GM21529 (cell line): ENCODE measurements around the gene DYNLT2.
"Not testable (repeated sequence)": the region's sequence is repeated elsewhere in the genome, so short reads cannot be mapped to it uniquely, and the experiment has no call there.

Experiments used
- ATAC-seq: cut with Tn5 transposase; IDR thresholded peaks from one replicate; pipeline ENCODE4 v1.9.1; 2021; ENCODE audit not compliant: unreplicated experiment

DYNLT2 gene

DNA sequence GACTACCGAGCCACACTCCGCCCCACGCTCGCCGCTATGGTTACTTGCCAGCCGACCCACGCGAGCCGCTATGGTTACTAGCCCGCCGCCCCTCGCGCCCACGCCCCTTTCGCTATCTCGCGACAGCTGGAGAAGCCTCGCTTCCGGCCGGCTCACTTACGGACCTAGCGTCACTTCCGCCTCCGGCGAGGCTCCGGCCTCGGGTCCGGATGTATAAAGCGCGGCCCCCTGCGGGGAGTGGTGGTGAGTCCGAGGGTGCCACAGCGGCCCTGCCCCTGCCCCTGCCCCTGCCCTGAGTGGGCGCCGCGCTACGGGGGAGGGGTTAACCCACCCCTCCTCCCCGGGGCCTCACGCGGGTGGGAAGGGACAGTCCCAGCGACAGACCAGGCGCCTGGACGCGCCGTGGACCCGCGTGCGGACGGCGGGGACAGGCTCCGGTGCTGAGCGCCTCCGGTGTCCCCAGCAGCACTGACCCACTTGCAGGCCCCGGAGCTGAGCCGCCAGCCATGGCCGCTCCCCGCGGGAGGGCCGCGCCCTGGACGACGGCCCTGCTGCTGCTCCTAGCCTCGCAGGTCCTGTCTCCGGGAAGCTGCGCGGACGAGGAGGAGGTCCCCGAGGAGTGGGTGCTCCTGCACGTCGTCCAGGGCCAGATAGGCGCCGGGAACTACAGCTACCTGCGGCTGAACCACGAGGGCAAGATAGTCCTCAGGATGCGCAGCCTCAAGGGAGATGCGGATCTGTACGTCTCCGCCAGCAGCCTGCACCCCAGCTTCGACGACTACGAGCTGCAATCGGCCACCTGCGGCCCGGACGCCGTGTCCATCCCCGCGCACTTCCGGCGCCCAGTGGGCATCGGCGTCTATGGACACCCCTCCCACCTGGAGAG, 49.2 kb downstream of the DYNLT2 start, which contains the start of the genes C6orf120 and WDR27:
TSS of gene C6orf120 (plus strand) at position 173 of the 886 bp plus-strand sequence. CDS start at position 507, 334 bp downstream.
TSS of gene WDR27 (minus strand) at position 76 of the 886 bp plus-strand sequence. CDS start 13,024 bp downstream, outside the sequence.
- ATAC-seq: peak; percentile 92

DNA sequence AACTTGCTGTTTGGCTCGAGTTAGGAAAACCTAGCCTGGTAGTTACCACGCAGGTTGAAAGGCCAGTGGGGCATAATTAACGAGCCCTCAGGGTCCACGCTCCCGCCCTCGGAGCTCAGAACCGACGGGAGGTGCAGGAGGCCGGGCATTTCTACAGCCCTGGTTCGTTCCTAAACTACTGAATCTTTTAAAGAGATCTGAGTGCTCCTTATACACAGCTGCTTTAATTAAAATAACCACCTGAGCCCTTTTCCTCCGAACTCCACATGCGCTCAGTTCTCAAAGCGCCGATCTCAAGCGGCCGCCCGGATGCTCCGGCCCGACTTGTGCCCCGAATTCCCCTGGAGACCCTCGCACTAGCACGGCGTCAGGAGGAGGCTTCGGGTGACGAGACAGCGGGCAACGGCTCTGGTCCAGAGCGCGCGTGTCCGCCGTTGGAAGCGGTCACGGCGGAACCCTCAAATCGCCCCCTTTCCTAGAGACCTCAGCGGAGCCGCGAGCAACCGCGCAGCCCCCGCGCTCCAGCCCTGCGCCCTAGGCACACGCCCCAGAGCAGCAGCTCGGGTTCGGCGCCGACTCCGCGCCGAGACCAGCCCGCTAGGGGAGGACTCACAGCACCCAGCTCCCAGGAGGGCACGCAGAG, 49.9 kb downstream of the DYNLT2 start:
- ATAC-seq: peak; percentile 9

DNA sequence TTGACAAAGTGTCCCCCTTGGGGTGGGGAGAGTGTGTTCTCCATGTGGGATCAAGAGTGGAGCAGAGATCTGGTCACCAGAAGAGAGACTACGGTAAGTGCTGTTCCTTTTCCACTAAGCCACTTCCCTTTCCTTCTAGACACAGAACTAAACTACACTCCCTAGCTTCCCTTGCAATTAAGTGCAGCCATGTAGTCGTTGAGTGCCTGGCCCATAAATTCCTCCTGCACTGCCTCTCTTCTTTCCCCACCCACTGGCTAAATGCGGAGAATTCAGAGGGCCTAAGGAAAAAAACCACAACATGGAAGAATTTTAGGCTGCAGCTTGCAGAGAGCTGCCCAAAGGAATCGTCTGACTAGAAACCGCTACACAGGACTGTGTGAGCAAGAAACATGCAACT, 51.1 kb downstream of the DYNLT2 start:
- ATAC-seq: no peak

DNA sequence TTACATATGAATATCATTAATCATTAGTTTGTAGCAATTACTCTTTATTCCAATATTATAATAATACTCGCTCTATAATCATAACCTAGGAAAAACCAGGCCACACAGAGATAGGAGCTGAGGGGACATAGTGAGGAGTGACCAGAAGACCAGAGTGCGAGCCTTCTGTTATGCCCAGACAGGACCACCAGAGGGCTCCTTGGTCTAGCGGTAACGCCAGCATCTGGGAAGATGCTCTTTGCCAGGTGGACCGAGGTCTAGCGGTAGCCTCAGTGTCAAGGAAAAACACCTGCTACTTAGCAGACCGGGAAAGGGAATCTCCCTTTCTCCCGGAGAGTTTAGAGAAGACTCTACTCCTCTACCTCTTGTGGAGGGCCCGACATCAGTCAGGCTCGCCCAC, 54.3 kb downstream of the DYNLT2 start:
- ATAC-seq: not testable (repeated sequence)

DNA sequence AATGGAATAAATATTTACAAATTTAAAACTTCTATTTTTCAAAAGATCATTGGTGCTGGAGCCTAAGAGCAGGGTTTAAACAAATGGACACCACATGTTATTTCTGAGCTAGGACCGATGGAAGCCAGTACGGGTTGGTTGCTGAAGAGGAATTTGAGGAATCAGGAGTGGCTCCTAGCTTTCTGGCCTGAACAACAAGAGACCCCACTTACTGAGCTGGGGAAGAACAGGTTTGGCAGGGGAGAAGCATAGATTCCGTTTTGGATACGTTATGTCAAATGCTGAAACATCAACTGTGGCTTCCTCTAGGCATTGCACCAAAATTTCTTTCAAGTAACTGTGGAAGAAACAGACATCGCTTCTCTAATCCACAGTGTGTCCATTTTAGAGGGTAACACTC, 56.2 kb downstream of the DYNLT2 start:
- no peak for ATAC-seq

- no peak for ATAC-seq
These were observed 58.9 kb downstream of the DYNLT2 start for GRCh38 chr6:169692516-169692915.

GRCh38 chr6:169691260-169691659, 60.1 kb downstream of the DYNLT2 start:
- ATAC-seq: no peak
